Neuronal stem cell (in vitro differentiated cells): ENCODE measurements around the gene TRPM2.
A peak's percentile ranks its signal among the peaks of the same experiment; 100 is the strongest.

Source experiments
- DNase-seq: peaks from one replicate; pipeline ENCODE4 v3.0.0-alpha.2; 2013; ENCODE audit warnings: low spot score
- H2AFZ ChIP-seq: one replicate; pipeline ENCODE4 v1.6.1; 2013; ENCODE audit warnings: mild to moderate bottlenecking, low read length, inconsistent platforms
- H2AK5ac ChIP-seq: 2 replicates; pipeline ENCODE4 v1.6.1; 2013; ENCODE audit warnings: low read depth, mild to moderate bottlenecking, inconsistent platforms, low read length, moderate library complexity, mixed read lengths
- H2BK120ac ChIP-seq: 2 replicates; pipeline ENCODE4 v1.6.1; 2013; ENCODE audit warnings: low read depth, mild to moderate bottlenecking, inconsistent platforms, low read length, moderate library complexity, mixed read lengths
- H2BK12ac ChIP-seq: one replicate; pipeline ENCODE4 v1.6.1; 2013; ENCODE audit warnings: low read length, inconsistent platforms
- H2BK15ac ChIP-seq: 2 replicates; pipeline ENCODE4 v1.6.1; 2013; ENCODE audit warnings: mild to moderate bottlenecking, low read length, inconsistent platforms, mixed read lengths
- H2BK5ac ChIP-seq: one replicate; pipeline ENCODE4 v1.6.1; 2013; ENCODE audit warnings: inconsistent platforms, mild to moderate bottlenecking, low read length, moderate library complexity
- H3K14ac ChIP-seq: one replicate; pipeline ENCODE4 v1.6.1; 2013; ENCODE audit warnings: low read length, inconsistent platforms
- H3K18ac ChIP-seq: 2 replicates; pipeline ENCODE4 v1.6.1; 2013; ENCODE audit warnings: low read length, inconsistent platforms
- H3K23ac ChIP-seq: 2 replicates; pipeline ENCODE4 v1.6.1; 2013; ENCODE audit warnings: low read depth, mild to moderate bottlenecking, mixed read lengths, low read length, inconsistent platforms; ENCODE audit not compliant: poor library complexity
- H3K27ac ChIP-seq: replicated peaks from 3 replicates; pipeline ENCODE4 v1.5.1; 2013; ENCODE audit warnings: low read length, inconsistent platforms
- H3K27me3 ChIP-seq, 3 experiments: 2 replicates each; pipeline ENCODE4 v1.6.1; 2013; ENCODE audit warnings: low read length in 3 of 3, mild to moderate bottlenecking in 2 of 3, inconsistent platforms in 1 of 3, low read depth in 1 of 3, mixed read lengths in 1 of 3, moderate library complexity in 1 of 3; ENCODE audit not compliant: control insufficient read depth in 3 of 3, insufficient read depth in 3 of 3
- H3K36me3 ChIP-seq, 2 donors: replicated peaks in 1 of 2; 2 replicates each; pipeline ENCODE4 v1.6.1; 2013; ENCODE audit warnings: low read length in 2 of 2; ENCODE audit not compliant: control insufficient read depth in 2 of 2, insufficient read depth in 2 of 2
- H3K4ac ChIP-seq: 2 replicates; pipeline ENCODE4 v1.6.1; 2013; ENCODE audit warnings: inconsistent platforms, mild to moderate bottlenecking, low read length, moderate library complexity
- H3K4me1 ChIP-seq, 2 donors: 1 replicate in 1 of 2; 2 replicates in 1 of 2; pipeline ENCODE4 v1.6.1; 2013; ENCODE audit warnings: low read length in 2 of 2, low read depth in 1 of 2; ENCODE audit not compliant: control insufficient read depth in 2 of 2, insufficient read depth in 1 of 2
- H3K4me2 ChIP-seq: one replicate; pipeline ENCODE4 v1.6.1; 2013; ENCODE audit warnings: mild to moderate bottlenecking, low read length, inconsistent platforms; ENCODE audit not compliant: insufficient read depth, poor library complexity, severe bottlenecking
- H3K4me3 ChIP-seq, 2 donors: 2 replicates each; pipeline ENCODE4 v1.5.1; 2013; ENCODE audit warnings: low read length in 2 of 2, mild to moderate bottlenecking in 2 of 2, inconsistent platforms in 1 of 2, moderate library complexity in 1 of 2
- H3K79me1 ChIP-seq: one replicate; pipeline ENCODE4 v1.6.1; 2013; ENCODE audit warnings: low read depth, mild to moderate bottlenecking, inconsistent platforms, low read length, moderate library complexity
- H3K9ac ChIP-seq: one replicate; pipeline ENCODE4 v1.6.1; 2013; ENCODE audit warnings: mild to moderate bottlenecking, low read depth, low read length, inconsistent platforms; ENCODE audit not compliant: poor library complexity
- H3K9me3 ChIP-seq, 2 donors: replicated peaks in 1 of 2; 2 replicates each; pipeline versions ENCODE3 to v1.6.1; 2013; ENCODE audit warnings: low read length in 2 of 2, mild to moderate bottlenecking in 2 of 2, inconsistent platforms in 1 of 2, low read depth in 1 of 2, mixed read lengths in 1 of 2, moderate library complexity in 1 of 2; ENCODE audit not compliant: control insufficient read depth in 2 of 2, insufficient read depth in 1 of 2
- H4K8ac ChIP-seq: one replicate; pipeline ENCODE4 v1.6.1; 2013; ENCODE audit warnings: low read depth, mild to moderate bottlenecking, inconsistent platforms, low read length, moderate library complexity
- H4K91ac ChIP-seq: one replicate; pipeline ENCODE4 v1.6.1; 2013; ENCODE audit warnings: low read length, low read depth, mild to moderate bottlenecking, inconsistent platforms; ENCODE audit not compliant: poor library complexity
- WGBS, 2 donors: extraction: QIAGEN DNeasy Blood & Tissue Kit; methylation state at CpG; one replicate each; pipeline ENCODE4 v1.1.7; 2013; ENCODE audit warnings: missing lambda C conversion rate in 2 of 2, mixed read lengths in 1 of 2; ENCODE audit not compliant: insufficient read length in 2 of 2, insufficient replicate concordance in 1 of 2; ENCODE audit errors: extremely low coverage in 2 of 2; 5-methylcytosine and 5-hydroxymethylcytosine counted together

Gene TRPM2

DNA sequence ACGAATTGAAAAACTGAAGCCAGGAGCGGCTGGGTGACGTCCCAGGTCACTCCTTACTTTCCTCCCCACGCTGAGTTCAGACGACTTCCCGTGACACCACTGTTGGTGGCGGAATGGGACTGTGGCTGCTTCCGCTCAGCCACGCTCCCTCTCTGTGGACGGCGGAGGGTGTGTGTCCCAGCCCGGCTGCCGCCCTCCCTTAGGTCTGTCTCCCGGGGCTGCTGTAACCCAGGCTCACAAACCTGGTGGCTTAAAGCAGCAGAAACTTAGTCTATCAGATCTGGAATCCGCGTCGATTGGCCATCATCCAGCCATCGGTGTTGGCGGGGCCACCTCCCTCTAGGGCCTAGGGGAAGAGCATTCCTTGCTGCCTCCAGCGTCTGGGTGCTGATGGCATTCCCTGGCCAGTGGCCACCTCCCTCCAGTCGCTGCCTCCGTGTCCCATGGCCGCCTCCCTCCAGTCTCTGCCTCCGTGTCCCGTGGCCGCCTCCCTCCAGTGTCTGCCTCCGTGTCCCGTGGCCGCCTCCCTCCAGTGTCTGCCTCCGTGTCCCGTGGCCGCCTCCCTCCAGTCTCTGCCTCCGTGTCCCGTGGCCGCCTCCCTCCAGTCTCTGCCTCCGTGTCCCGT is 17.5 kb downstream of the TRPM2 start:
- no peak overlapping the region for H4K8ac ChIP-seq
- H3K79me1 ChIP-seq = no peaks in the 10 kb centered on the region
- no peak overlapping the region for H2AFZ ChIP-seq
- no peak overlapping the region for H3K9ac ChIP-seq
- H3K14ac ChIP-seq = no peak overlapping the region
- no CpG with 5 or more reads among the region's 37 CpGs for WGBS, 2 donors
- H3K4me1 ChIP-seq = peaks cover 0 to 5% of the 10 kb centered on the region in 2 donors
- H3K9me3 ChIP-seq = peaks cover 0 to 5% of the 10 kb centered on the region in 2 donors
- H3K18ac ChIP-seq = peak overlapping the region; percentile 74
- no peaks in the 10 kb centered on the region for H3K36me3 ChIP-seq
- no peak overlapping the region for H2BK15ac ChIP-seq
- H2BK12ac ChIP-seq = no peak overlapping the region
- no peak for DNase-seq
- H3K4me2 ChIP-seq = no peak overlapping the region
- H3K27ac ChIP-seq = no peak overlapping the region
- H2AK5ac ChIP-seq = peak overlapping the region; percentile 6
- no peak overlapping the region for H3K4me3 ChIP-seq
- peaks cover 0 to 31% (median 18%) of the 10 kb centered on the region in 3 experiments for H3K27me3 ChIP-seq
- H2BK120ac ChIP-seq = no peak overlapping the region
- H3K23ac ChIP-seq = no peak overlapping the region
- no peak overlapping the region for H4K91ac ChIP-seq
- no peak overlapping the region for H2BK5ac ChIP-seq
- no peak overlapping the region for H3K4ac ChIP-seq

DNA sequence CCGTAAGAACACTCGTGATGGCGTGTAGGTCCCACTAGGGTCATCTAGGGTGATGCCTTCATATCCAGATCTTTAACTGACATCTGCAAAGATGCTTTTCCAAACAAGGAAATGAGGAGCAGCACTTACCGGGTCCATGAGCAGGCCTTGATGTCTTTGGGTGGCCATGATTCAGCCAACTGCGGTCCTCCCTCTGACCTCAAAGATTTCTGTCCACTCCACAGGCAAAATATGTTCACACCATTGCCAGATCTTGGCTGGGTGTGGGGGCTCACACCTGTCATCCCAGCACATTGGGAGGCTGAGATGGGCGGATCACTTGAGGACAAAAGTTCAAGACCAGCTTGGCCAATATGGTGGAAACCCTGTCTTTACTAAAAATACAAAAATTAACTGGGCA is 18.2 kb downstream of the TRPM2 start:
- H3K23ac ChIP-seq = no peak overlapping the region
- H3K4me1 ChIP-seq = peaks cover 0 to 5% of the 10 kb centered on the region in 2 donors
- H3K27me3 ChIP-seq = peaks cover 0 to 31% (median 18%) of the 10 kb centered on the region in 3 experiments
- DNase-seq = no peak
- H3K79me1 ChIP-seq = no peaks in the 10 kb centered on the region
- no peak overlapping the region for H3K14ac ChIP-seq
- no peak overlapping the region for H2AFZ ChIP-seq
- H4K8ac ChIP-seq = no peak overlapping the region
- no peak overlapping the region for H2BK15ac ChIP-seq
- no peak overlapping the region for H2BK120ac ChIP-seq
- WGBS, 2 donors = no CpG with 5 or more reads among the region's 6 CpGs
- peaks cover 0 to 5% of the 10 kb centered on the region in 2 donors for H3K9me3 ChIP-seq
- H2AK5ac ChIP-seq = no peak overlapping the region
- H3K27ac ChIP-seq = no peak overlapping the region
- H3K4me3 ChIP-seq = no peak overlapping the region
- H2BK5ac ChIP-seq = no peak overlapping the region
- no peak overlapping the region for H2BK12ac ChIP-seq
- no peak overlapping the region for H3K9ac ChIP-seq
- no peak overlapping the region for H3K4ac ChIP-seq
- H3K36me3 ChIP-seq = no peaks in the 10 kb centered on the region
- no peak overlapping the region for H4K91ac ChIP-seq
- H3K4me2 ChIP-seq = no peak overlapping the region
- no peak overlapping the region for H3K18ac ChIP-seq

DNA sequence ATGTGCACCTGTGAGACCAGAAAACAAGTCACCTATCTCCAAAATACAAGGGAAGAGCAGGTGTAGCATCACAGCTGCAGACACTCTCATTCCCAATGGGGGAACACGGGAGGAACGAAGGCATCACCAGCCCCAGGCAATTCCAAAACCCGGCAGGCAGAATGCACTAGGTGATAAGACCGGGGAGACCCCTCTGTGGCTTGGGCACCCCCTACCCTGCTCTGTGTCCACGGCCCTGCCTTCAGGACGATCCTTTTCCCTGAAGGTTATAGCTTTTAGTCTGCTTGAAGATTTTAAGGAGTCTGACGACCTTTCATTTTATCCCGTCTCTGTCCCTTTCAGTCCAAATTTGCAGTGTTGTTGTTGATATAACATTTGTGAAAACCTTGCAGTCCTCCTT is 19.2 kb downstream of the TRPM2 start:
- Histone ChIP-seq H3K4me1 (peaks cover 0 to 12% of the 10 kb centered on the region in 2 donors), H3K4me3 (no peak overlapping the region), H3K4ac (no peak overlapping the region), H3K27ac (no peak overlapping the region), H3K36me3 (no peaks in the 10 kb centered on the region), H2BK15ac (no peak overlapping the region), H4K8ac (no peak overlapping the region), H2AFZ (no peak overlapping the region), H3K27me3 (peaks cover 0 to 26% (median 18%) of the 10 kb centered on the region in 3 experiments), H3K4me2 (no peak overlapping the region), H3K23ac (no peak overlapping the region), H3K9ac (no peak overlapping the region), H3K9me3 (peaks cover 0 to 5% of the 10 kb centered on the region in 2 donors), H3K14ac (no peak overlapping the region), H2AK5ac (no peak overlapping the region), H2BK120ac (no peak overlapping the region), H2BK12ac (no peak overlapping the region), H4K91ac (no peak overlapping the region), H2BK5ac (no peak overlapping the region), H3K18ac (no peak overlapping the region), H3K79me1 (no peaks in the 10 kb centered on the region)
- no peak for DNase-seq
- no CpG with 5 or more reads among the region's 8 CpGs for WGBS, 2 donors

DNA sequence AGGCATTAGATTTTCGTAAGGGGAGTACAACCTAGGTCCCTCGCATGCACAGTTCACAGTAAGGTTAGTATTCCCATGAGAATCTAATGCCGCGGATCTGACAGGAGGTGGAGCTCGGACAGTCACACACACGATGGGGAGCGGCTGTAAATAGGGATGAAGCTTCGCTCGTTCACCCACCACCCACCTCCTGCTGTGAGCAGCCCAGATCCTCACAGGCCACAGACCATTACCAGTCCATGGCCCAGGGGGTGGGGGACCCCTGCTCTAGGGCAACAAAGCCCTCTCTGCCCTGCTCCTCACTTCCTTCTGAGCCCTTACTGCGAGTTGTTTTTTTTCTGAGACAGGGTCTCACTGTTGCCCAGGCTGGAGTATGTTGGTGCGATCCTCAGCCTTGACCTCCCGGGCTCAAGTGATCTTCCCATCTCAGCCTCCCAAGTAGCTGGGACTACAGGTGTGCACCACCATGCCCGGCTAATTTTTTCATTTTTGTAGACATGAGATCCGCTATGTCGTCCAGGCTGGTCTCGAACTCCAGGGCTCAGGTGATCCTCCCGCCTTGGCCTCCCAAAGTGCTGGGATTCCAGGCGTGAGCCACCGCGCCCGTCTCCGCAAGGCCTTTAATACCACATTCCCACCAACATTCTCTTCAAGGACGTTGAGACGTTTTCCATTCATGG is 21.3 kb downstream of the TRPM2 start:
- no peak overlapping the region for H3K9ac ChIP-seq
- H2BK5ac ChIP-seq = no peak overlapping the region
- H3K14ac ChIP-seq = no peak overlapping the region
- no peak overlapping the region for H2BK15ac ChIP-seq
- H2BK12ac ChIP-seq = no peak overlapping the region
- no peak overlapping the region for H2BK120ac ChIP-seq
- H3K9me3 ChIP-seq = peaks cover 0 to 5% of the 10 kb centered on the region in 2 donors
- H3K79me1 ChIP-seq = no peaks in the 10 kb centered on the region
- WGBS, 2 donors = no CpG with 5 or more reads among the region's 24 CpGs
- H3K18ac ChIP-seq = no peak overlapping the region
- no peak overlapping the region for H4K91ac ChIP-seq
- H3K4me3 ChIP-seq = no peak overlapping the region
- no peak overlapping the region for H4K8ac ChIP-seq
- H3K4ac ChIP-seq = no peak overlapping the region
- no peak overlapping the region for H2AK5ac ChIP-seq
- no peak for DNase-seq
- H3K27ac ChIP-seq = no peak overlapping the region
- peaks cover 0 to 13% of the 10 kb centered on the region in 2 donors for H3K4me1 ChIP-seq
- H3K23ac ChIP-seq = peak overlapping the region; percentile 81
- peaks cover 0 to 22% (median 10%) of the 10 kb centered on the region in 3 experiments for H3K27me3 ChIP-seq
- H3K36me3 ChIP-seq = no peaks in the 10 kb centered on the region
- no peak overlapping the region for H2AFZ ChIP-seq
- no peak overlapping the region for H3K4me2 ChIP-seq
